Ovary (tissue), 9 donors: ENCODE data around the gene ST6GALNAC6. TPM values are rescaled to one million over a fixed set of nuclear protein-coding genes. Genes with fewer than 3 reads are reported as not detected.
"Not testable (repeated sequence)": the region's sequence is repeated elsewhere in the genome, so short reads cannot be mapped to it uniquely, and the experiment has no call there.

Experiments used
- DNase-seq, 5 donors: peaks; one replicate each; pipeline ENCODE4 v3.0.0-alpha.2; 2019 to 2020
- H3K27ac ChIP-seq, 2 donors: fragments of 200-600 bp; one replicate each; pipeline versions ENCODE4 v1.5.1 to v1.8.0; 2019 to 2022
- H3K27me3 ChIP-seq: fragments of 200-600 bp; one replicate; pipeline ENCODE4 v1.8.0; 2022
- H3K36me3 ChIP-seq: fragments of 200-600 bp; sonication (generic); one replicate; pipeline ENCODE4 v1.5.1; 2019
- H3K4me1 ChIP-seq: one replicate; pipeline ENCODE4 v1.8.1; 2013; ENCODE audit warnings: mild to moderate bottlenecking, moderate library complexity; ENCODE audit not compliant: insufficient read depth
- H3K4me3 ChIP-seq: fragments of 200-600 bp; sonication (generic); one replicate; pipeline ENCODE4 v1.5.1; 2017
- H3K9me3 ChIP-seq, 2 donors: fragments of 200-600 bp in 1 of 2; sonication (generic) in 1 of 2; one replicate each; pipeline versions ENCODE4 v1.5.1 to v1.8.1; 2013 to 2019; ENCODE audit warnings: mild to moderate bottlenecking in 1 of 2, moderate library complexity in 1 of 2
- EP300 ChIP-seq: sonication (generic); formaldehyde crosslinking; IDR thresholded peaks from one replicate; pipeline ENCODE4 v1.6.1; 2017; ENCODE audit warnings: antibody characterized with exemption
- POLR2A ChIP-seq: fragments of 450-650 bp; IDR thresholded peaks from one replicate; pipeline ENCODE4 v1.6.1; 2017; ENCODE audit warnings: antibody characterized with exemption, mild to moderate bottlenecking, moderate library complexity
- WGBS, 3 donors: extraction: QIAGEN DNeasy Blood & Tissue Kit in 1 of 3; methylation state at CpG; one replicate each; pipeline versions ENCODE4 v1.1.5 to v1.1.7; 2013 to 2017; 5-methylcytosine and 5-hydroxymethylcytosine counted together
- intact Hi-C, 4 donors: fragments of 100-400 bp; cut with DNase I; formaldehyde crosslinking; loops; one replicate each; pipeline versions ENCODE4 v1.11.0 to v1.15.1; 2022 to 2023
- polyA plus RNA-seq, 2 donors: library from polyadenylated mRNA; stranded (reverse); fragments of 200-250 nt in 1 of 2; fragments of 350-450 nt in 1 of 2; fragmentation: Illumina TruSeq in 1 of 2; extraction: RNeasy Lipid Tissue Mini Kit (QIAGEN cat#74804) in 1 of 2; gene quantifications; one replicate each; pipeline ENCODE4 v1.2.3, GENCODE V29; 2013 to 2014
- total RNA-seq, 7 donors: library from RNA; depleted of rRNA in 2 of 7; stranded (reverse); fragments of >200 nt in 2 of 7; fragmentation: NEBNext Ultra II Directional in 3 of 7; extraction: Animal tissue kit (Norgen Biotek cat#: 25700) in 3 of 7; gene quantifications; one replicate each; pipeline versions ENCODE4 v1.1.0 to v1.2.4, GENCODE V29; 2016 to 2023
- TF ChIP-seq, protein P1 (sequence below), 3 donors: fragments of 450-650 bp in 2 of 3; fragments of 200-600 bp in 1 of 3; IDR thresholded peaks; one replicate each; pipeline versions ENCODE4 v1.5.1 to v1.8.0; 2016 to 2022; ENCODE audit warnings: antibody characterized with exemption in 3 of 3, mild to moderate bottlenecking in 1 of 3
- donor health status: DM: no; HTN: no; CAD: no; lungs with moderate emphysema.
- donor health status: DM: no; HTN: no; CAD: no.
- donor health status: Bipolar disorder and iron deficiency.
- donor health status: DM: yes; HTN: yes; CAD: no.
- donor health status: DM: no; HTN: no; CAD: no.
- donor health status: DM: yes; HTN: yes; CAD: no.

ST6GALNAC6 gene
- total and polyA plus RNA-seq, 9 donors: 52.5 to 145 (median 111) TPM

DNA sequence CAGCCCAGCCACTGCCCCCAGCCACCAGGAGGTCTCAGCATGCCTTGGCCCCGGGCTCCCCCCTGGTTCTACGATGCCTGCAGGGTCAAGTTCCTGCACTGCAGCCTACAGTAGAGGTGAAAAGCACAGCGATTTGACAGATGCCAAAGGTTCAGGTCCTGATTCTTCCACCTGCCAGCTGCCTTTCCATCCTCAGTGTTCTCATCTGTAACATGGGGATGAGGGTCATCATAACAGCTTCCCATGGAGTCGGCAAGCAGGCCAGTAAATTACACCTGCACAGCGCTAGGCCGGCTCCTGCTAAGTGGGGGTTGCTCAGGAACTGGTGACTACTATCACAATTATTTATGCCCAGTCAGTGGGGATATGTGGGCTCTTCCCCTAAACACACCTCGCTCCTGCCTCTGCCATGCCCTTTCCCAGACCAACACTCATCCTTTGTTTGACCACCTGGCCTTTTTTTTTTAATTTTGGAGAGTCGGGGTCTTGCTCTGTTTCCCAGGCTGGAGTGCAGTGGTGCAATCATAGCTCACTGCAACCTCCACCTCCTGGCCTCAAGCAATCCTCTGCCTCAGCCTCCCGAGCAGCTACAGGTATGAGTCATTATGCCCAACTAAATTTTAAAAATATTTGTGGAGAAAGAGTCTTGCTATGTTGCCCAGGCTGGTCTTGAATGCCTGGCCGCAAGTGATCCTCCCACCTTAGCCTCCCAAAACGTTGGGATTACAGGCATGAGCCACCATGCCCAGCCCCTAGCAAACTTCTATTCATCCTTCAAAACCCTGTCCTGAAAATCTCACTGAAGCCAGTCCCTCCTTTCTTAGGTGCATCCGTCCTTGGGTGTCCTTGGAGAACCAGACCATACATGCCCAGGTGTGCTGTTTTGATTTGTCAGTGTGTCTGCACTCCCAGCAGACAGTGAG, 51.3 kb downstream of the ST6GALNAC6 start:
- H3K4me3 ChIP-seq: no peak overlapping the region
- no peaks in the 10 kb centered on the region for H3K27me3 ChIP-seq
- no peak for DNase-seq
- H3K36me3 ChIP-seq: no peaks in the 10 kb centered on the region
- intact Hi-C loops: no loop called here
- TF ChIP-seq EP300 (no peak), POLR2A (no peak)
- TF ChIP-seq, protein P1, sequence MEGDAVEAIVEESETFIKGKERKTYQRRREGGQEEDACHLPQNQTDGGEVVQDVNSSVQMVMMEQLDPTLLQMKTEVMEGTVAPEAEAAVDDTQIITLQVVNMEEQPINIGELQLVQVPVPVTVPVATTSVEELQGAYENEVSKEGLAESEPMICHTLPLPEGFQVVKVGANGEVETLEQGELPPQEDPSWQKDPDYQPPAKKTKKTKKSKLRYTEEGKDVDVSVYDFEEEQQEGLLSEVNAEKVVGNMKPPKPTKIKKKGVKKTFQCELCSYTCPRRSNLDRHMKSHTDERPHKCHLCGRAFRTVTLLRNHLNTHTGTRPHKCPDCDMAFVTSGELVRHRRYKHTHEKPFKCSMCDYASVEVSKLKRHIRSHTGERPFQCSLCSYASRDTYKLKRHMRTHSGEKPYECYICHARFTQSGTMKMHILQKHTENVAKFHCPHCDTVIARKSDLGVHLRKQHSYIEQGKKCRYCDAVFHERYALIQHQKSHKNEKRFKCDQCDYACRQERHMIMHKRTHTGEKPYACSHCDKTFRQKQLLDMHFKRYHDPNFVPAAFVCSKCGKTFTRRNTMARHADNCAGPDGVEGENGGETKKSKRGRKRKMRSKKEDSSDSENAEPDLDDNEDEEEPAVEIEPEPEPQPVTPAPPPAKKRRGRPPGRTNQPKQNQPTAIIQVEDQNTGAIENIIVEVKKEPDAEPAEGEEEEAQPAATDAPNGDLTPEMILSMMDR (IDR thresholded peaks at IDR 0.05): no peak
- peaks cover 42% of the 10 kb centered on the region for H3K4me1 ChIP-seq
- H3K9me3 ChIP-seq: no peaks in the 10 kb centered on the region
- 74 to 85% (median 76%) methylated on average over 12 of the region's 12 CpGs for WGBS, 3 donors
- peak overlapping the region; percentile 18 to 87 for H3K27ac ChIP-seq

DNA sequence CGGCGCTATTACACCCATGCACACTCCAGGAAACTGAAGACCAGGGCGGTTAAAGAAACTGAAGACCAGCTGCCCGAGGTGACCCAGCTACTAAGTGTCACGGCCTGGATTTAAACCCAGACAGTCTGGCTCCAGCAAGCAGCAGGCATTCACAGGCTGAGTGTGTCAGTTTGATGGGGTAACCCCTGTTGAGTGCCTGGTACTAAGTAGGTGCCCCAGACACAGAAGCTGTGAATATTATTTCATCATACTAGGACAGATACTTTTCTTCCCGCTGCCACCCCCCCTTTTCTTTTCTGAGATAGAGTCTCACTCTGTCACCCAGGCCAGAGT, 52.3 kb downstream of the ST6GALNAC6 start:
- TF ChIP-seq POLR2A (no peak), EP300 (no peak)
- TF ChIP-seq, protein P1 (IDR thresholded peaks at IDR 0.05): no peak
- Histone ChIP-seq H3K36me3 (no peaks in the 10 kb centered on the region), H3K27ac (peak overlapping the region; percentile 87), H3K27me3 (no peaks in the 10 kb centered on the region), H3K9me3 (no peaks in the 10 kb centered on the region), H3K4me1 (peaks cover 41% of the 10 kb centered on the region), H3K4me3 (no peak overlapping the region)
- intact Hi-C loops: no loop called here
- WGBS, 3 donors: 18 to 35% (median 23%) methylated on average over 6 of the region's 6 CpGs
- peak in 2 of 5 donors; percentile 46 to 48 for DNase-seq

DNA sequence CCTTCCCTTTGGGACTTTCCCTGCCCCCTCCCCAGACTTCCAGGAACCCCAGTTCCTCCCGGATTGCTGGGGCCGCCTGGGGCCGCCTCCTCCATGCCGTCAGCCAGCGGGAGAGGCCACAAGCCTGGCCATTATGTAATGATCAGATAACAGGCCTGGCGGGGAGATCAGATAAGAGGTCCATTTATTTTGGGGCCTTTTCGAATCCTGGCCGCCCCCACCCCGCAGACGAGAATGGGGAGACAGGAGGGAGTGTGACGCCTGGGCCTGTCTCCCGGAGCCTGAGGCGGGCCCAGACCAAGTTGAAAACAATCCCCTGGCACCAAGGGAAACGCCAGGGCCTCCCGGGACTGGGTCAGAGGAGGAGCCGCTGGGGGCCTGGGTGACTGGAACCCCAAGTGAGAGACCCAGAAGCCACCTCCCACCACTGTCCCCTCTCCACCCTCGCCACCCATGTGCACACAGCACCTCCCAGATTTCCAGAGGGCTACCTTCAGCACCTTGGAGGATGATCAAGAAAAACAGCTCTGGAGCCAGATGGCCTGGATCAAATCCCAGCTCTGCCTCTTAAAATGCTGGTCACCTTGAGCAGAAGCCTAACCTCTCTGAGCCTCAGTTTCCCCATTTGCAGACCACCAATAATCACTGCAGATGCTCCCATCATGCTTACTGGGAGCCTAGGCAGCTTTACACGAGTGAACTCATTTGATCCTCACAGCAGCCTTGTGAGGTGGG, 52.8 kb downstream of the ST6GALNAC6 start:
- no peaks in the 10 kb centered on the region for H3K9me3 ChIP-seq
- no peaks in the 10 kb centered on the region for H3K27me3 ChIP-seq
- TF ChIP-seq EP300 (no peak), POLR2A (no peak)
- TF ChIP-seq, protein P1 (IDR thresholded peaks at IDR 0.05): no peak
- H3K4me1 ChIP-seq: peaks cover 39% of the 10 kb centered on the region
- peak overlapping the region; percentile 15 for H3K4me3 ChIP-seq
- intact Hi-C loops: no loop called here
- H3K27ac ChIP-seq: peak overlapping the region; percentile 87
- peak in 4 of 5 donors; percentile 44 to 65 (median 55) for DNase-seq
- 21 to 38% (median 24%) methylated on average over 18 of the region's 18 CpGs for WGBS, 3 donors
- H3K36me3 ChIP-seq: no peaks in the 10 kb centered on the region

DNA sequence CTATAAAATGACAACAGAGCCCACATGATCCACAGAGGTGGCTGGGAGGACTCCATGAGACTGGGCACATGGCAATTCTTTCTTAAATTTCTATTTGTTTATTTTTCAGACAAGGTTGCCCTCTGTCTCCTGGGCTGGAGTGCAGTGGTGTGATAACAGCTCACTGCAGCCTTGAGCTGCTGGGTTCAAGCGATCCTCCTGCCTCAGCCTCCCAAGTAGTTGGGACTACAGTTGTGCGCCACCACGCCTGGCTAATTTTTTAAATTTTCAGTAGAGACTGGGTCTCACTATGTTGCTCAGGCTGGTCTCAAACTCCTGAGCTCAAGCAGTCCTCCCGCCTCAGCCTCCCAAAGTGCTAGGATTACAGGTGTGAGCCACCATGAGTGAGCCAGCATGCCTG, 53.8 kb downstream of the ST6GALNAC6 start:
- H3K36me3 ChIP-seq, DNase-seq, intact Hi-C loops, H3K27me3 ChIP-seq, H3K4me3 ChIP-seq, H3K9me3 ChIP-seq: not testable (repeated sequence)
- peak overlapping the region; percentile 87 for H3K27ac ChIP-seq
- WGBS, 3 donors: 91 to 97% (median 95%) methylated on average over 4 of the region's 4 CpGs
- H3K4me1 ChIP-seq: peaks cover 41% of the 10 kb centered on the region
